H1 (cell line): ENCODE measurements around the gene PDZRN3. TPM values are rescaled to one million over a fixed set of nuclear protein-coding genes. Genes with fewer than 3 reads are reported as not detected.

ENCODE experiments used
- CTCF ChIA-PET: fragments of 300-600 bp; sonication (Branson Sonifier 250); formaldehyde crosslinking; loops from one replicate; lab custom pipeline; 2021; ENCODE audit not compliant: partially characterized antibody; lab: Charles Lee
- POLR2A ChIA-PET: fragments of 300-600 bp; sonication (Branson Sonifier 250); formaldehyde crosslinking; loops from one replicate; lab custom pipeline; 2021; ENCODE audit warnings: inconsistent platforms; ENCODE audit not compliant: partially characterized antibody; lab: Charles Lee
- DNase-seq, 2 experiments: peaks; one replicate each; pipeline versions ENCODE4 v3.0.0 to v3.0.0-alpha.2; 2010 to 2022; ENCODE audit warnings: low spot score in 2 of 2, low read depth in 1 of 2, mixed read lengths in 1 of 2
- FAIRE-seq: peaks from 2 replicates; lab custom pipeline; 2011; peaks lifted over from hg19 to GRCh38; lab: Jason Lieb, UNC
- H2AFZ ChIP-seq: 2 replicates; pipeline ENCODE4 v1.8.1; 2012; ENCODE audit warnings: low read length, inconsistent platforms
- H2AK5ac ChIP-seq: 2 replicates; pipeline ENCODE4 v1.6.1; 2013; ENCODE audit warnings: low read depth, low read length
- H2BK120ac ChIP-seq: replicated peaks from 2 replicates; pipeline ENCODE3; 2013; ENCODE audit warnings: low read depth, low read length, inconsistent platforms
- H2BK12ac ChIP-seq: 2 replicates; pipeline ENCODE4 v1.6.1; 2013; ENCODE audit warnings: low read depth, low read length
- H2BK15ac ChIP-seq: 2 replicates; pipeline ENCODE4 v1.6.1; 2013; ENCODE audit warnings: low read length
- H2BK20ac ChIP-seq: 2 replicates; pipeline ENCODE4 v1.6.1; 2013; ENCODE audit warnings: low read length
- H2BK5ac ChIP-seq: 2 replicates; pipeline ENCODE4 v1.6.1; 2013; ENCODE audit warnings: low read depth, low read length
- H3K14ac ChIP-seq: 2 replicates; pipeline ENCODE4 v1.6.1; 2013; ENCODE audit warnings: inconsistent platforms; ENCODE audit not compliant: insufficient read length
- H3K18ac ChIP-seq: 2 replicates; pipeline ENCODE4 v1.6.1; 2013; ENCODE audit warnings: low read length; ENCODE audit errors: extremely low read depth
- H3K23ac ChIP-seq: 2 replicates; pipeline ENCODE4 v1.6.1; 2013; ENCODE audit warnings: inconsistent platforms; ENCODE audit not compliant: insufficient read length
- H3K23me2 ChIP-seq: 2 replicates; pipeline ENCODE4 v1.6.1; 2013; ENCODE audit warnings: low read depth, low read length
- H3K27ac ChIP-seq: 2 replicates; pipeline ENCODE4 v1.6.1; 2011; ENCODE audit warnings: low read depth, low read length, inconsistent platforms
- H3K27me3 ChIP-seq, 4 experiments: replicated peaks in 1 of 4; 1 replicate in 1 of 4; 2 replicates in 3 of 4; pipeline versions ENCODE4 v1.6.1 to v1.8.1; 2011 to 2013; ENCODE audit warnings: low read length in 3 of 4, mild to moderate bottlenecking in 3 of 4, inconsistent platforms in 2 of 4, mixed read lengths in 2 of 4, moderate library complexity in 1 of 4; ENCODE audit not compliant: control insufficient read depth in 3 of 4, insufficient read depth in 3 of 4; ENCODE audit errors: extremely low read depth in 1 of 4
- H3K36me3 ChIP-seq, 4 experiments: 2 replicates each; pipeline versions ENCODE4 v1.6.1 to v1.8.1; 2011 to 2013; ENCODE audit warnings: mild to moderate bottlenecking in 4 of 4, low read length in 3 of 4, moderate library complexity in 2 of 4, control low read depth in 1 of 4, inconsistent platforms in 1 of 4; ENCODE audit not compliant: insufficient read depth in 4 of 4, control insufficient read depth in 2 of 4
- H3K4ac ChIP-seq: replicated peaks from 2 replicates; pipeline ENCODE3; 2013; ENCODE audit warnings: low read length, low read depth, mixed read lengths, inconsistent platforms; ENCODE audit not compliant: insufficient read length
- H3K4me1 ChIP-seq, 4 experiments: replicated peaks in 1 of 4; 1 replicate in 1 of 4; 2 replicates in 3 of 4; pipeline versions ENCODE4 v1.6.1 to v1.8.1; 2011 to 2013; ENCODE audit warnings: low read length in 3 of 4, inconsistent platforms in 2 of 4, mixed read lengths in 1 of 4; ENCODE audit not compliant: insufficient read depth in 4 of 4, control insufficient read depth in 3 of 4
- H3K4me2 ChIP-seq, 2 experiments: 2 replicates each; pipeline versions ENCODE4 v1.6.1 to v1.8.1; 2011 to 2013; ENCODE audit warnings: low read depth in 2 of 2, low read length in 2 of 2, control low read depth in 1 of 2, inconsistent platforms in 1 of 2, mild to moderate bottlenecking in 1 of 2; ENCODE audit not compliant: insufficient read depth in 1 of 2
- H3K4me3 ChIP-seq, 4 experiments: fragments of 200-600, 300-600 bp in 1 of 4; sonication (generic), shearing (Covaris generic), sonication (Bioruptor Twin) in 1 of 4; 2 replicates each; pipeline versions ENCODE4 v1.5.1 to v1.8.1; 2011 to 2016; ENCODE audit warnings: low read length in 4 of 4, low read depth in 3 of 4, control low read depth in 2 of 4, inconsistent platforms in 2 of 4, mild to moderate bottlenecking in 2 of 4, mixed read lengths in 1 of 4, moderate library complexity in 1 of 4; ENCODE audit not compliant: insufficient read depth in 2 of 4; ENCODE audit errors: extremely low read depth in 1 of 4
- H3K56ac ChIP-seq: replicated peaks from 2 replicates; pipeline ENCODE3; 2013; ENCODE audit warnings: low read depth, mild to moderate bottlenecking, mixed read lengths, low read length, inconsistent platforms; ENCODE audit not compliant: insufficient read length
- H3K79me1 ChIP-seq: 2 replicates; pipeline ENCODE4 v1.6.1; 2013; ENCODE audit warnings: low read depth, low read length, control low read depth
- H3K79me2 ChIP-seq, 2 experiments: 2 replicates each; pipeline versions ENCODE4 v1.6.1 to v1.8.1; 2012 to 2013; ENCODE audit warnings: low read length in 2 of 2, mild to moderate bottlenecking in 2 of 2, inconsistent platforms in 1 of 2; ENCODE audit not compliant: insufficient read depth in 2 of 2, control insufficient read depth in 1 of 2
- H3K9ac ChIP-seq, 4 experiments: replicated peaks in 1 of 4; 1 replicate in 1 of 4; 2 replicates in 3 of 4; pipeline versions ENCODE4 v1.6.1 to v1.8.1; 2011 to 2013; ENCODE audit warnings: low read depth in 3 of 4, low read length in 3 of 4, control low read depth in 2 of 4, mild to moderate bottlenecking in 2 of 4, moderate library complexity in 2 of 4, inconsistent platforms in 1 of 4; ENCODE audit errors: extremely low read depth in 1 of 4
- H3K9me3 ChIP-seq, 2 experiments: 2 replicates each; pipeline versions ENCODE4 v1.6.1 to v1.8.1; 2012 to 2013; ENCODE audit warnings: mild to moderate bottlenecking in 2 of 2, moderate library complexity in 2 of 2, control low read depth in 1 of 2, inconsistent platforms in 1 of 2, low read depth in 1 of 2, low read length in 1 of 2, mixed read lengths in 1 of 2; ENCODE audit not compliant: insufficient read depth in 2 of 2
- H4K20me1 ChIP-seq, 2 experiments: replicated peaks in 1 of 2; 2 replicates each; pipeline versions ENCODE3 to v1.8.1; 2011 to 2013; ENCODE audit warnings: inconsistent platforms in 2 of 2, low read length in 2 of 2, mild to moderate bottlenecking in 1 of 2; ENCODE audit not compliant: insufficient read depth in 2 of 2, control insufficient read depth in 1 of 2
- H4K5ac ChIP-seq: 2 replicates; pipeline ENCODE4 v1.6.1; 2013; ENCODE audit warnings: low read length, low read depth, mixed read lengths, inconsistent platforms; ENCODE audit not compliant: insufficient read length
- H4K8ac ChIP-seq: 2 replicates; pipeline ENCODE4 v1.8.0; 2013; ENCODE audit warnings: mild to moderate bottlenecking, moderate library complexity, low read length, inconsistent platforms; ENCODE audit not compliant: insufficient read depth; ENCODE audit errors: extremely low read depth
- H4K91ac ChIP-seq: replicated peaks from 2 replicates; pipeline ENCODE3; 2013; ENCODE audit warnings: low read length, mixed read lengths, inconsistent platforms; ENCODE audit not compliant: insufficient read length
- CEBPB ChIP-seq: IDR thresholded peaks from 2 replicates; pipeline ENCODE4 v1.6.1; 2012; ENCODE audit warnings: low read depth, low read length
- HDAC2 ChIP-seq, 2 experiments: fragments of 300-600 bp in 1 of 2; sonication (generic) in 1 of 2; IDR thresholded peaks; 2 replicates each; pipeline ENCODE4 v1.6.1; 2011 to 2012; ENCODE audit warnings: low read depth in 2 of 2, low read length in 2 of 2, mild to moderate bottlenecking in 2 of 2, moderate library complexity in 2 of 2, borderline replicate concordance in 1 of 2, inconsistent platforms in 1 of 2
- KDM5A ChIP-seq: fragments of 200-600 bp; IDR thresholded peaks from 2 replicates; pipeline ENCODE4 v1.7.1; 2012; ENCODE audit warnings: mild to moderate bottlenecking, low read length, inconsistent platforms, mixed read lengths
- RAD21 ChIP-seq, 2 experiments: IDR thresholded peaks in 1 of 2; conservative IDR thresholded peaks in 1 of 2; 2 replicates each; pipeline ENCODE4 v1.6.1; 2011; ENCODE audit warnings: low read depth in 2 of 2, low read length in 2 of 2, improper control_type of control experiment in 1 of 2, inconsistent platforms in 1 of 2, mild to moderate bottlenecking in 1 of 2, moderate library complexity in 1 of 2
- RNF2 ChIP-seq: fragments of 200-900, 300-1000 bp; sonication (generic); IDR thresholded peaks from 2 replicates; pipeline ENCODE4 v1.7.1; 2016; ENCODE audit warnings: borderline replicate concordance, low read depth, mild to moderate bottlenecking, antibody characterized with exemption, low read length; ENCODE audit not compliant: poor library complexity, severe bottlenecking; ENCODE audit errors: missing control alignments
- SP1 ChIP-seq: IDR thresholded peaks from 2 replicates; pipeline ENCODE4 v1.6.1; 2011; ENCODE audit warnings: low read depth, low read length
- SRF ChIP-seq: IDR thresholded peaks from 2 replicates; pipeline ENCODE4 v1.6.1; 2011; ENCODE audit warnings: mild to moderate bottlenecking, low read depth, low read length, moderate library complexity
- TAF7 ChIP-seq: optimal IDR thresholded peaks from 2 replicates; pipeline ENCODE3; 2011; ENCODE audit warnings: low read depth, mild to moderate bottlenecking, inconsistent platforms, low read length, moderate library complexity, borderline replicate concordance
- WGBS, 2 experiments: shearing (Covaris generic) in 1 of 2; methylation state at CpG; one replicate each; pipeline versions ENCODE4 v1.1.6 to v1.1.7; 2013 to 2015; ENCODE audit warnings: low lambda C conversion rate in 2 of 2, mixed read lengths in 2 of 2, inconsistent platforms in 1 of 2, low coverage in 1 of 2, missing lambda C conversion rate in 1 of 2; ENCODE audit not compliant: insufficient replicate concordance in 2 of 2, insufficient coverage in 1 of 2, insufficient read length in 1 of 2; ENCODE audit errors: extremely low coverage in 1 of 2, missing lambda C conversion rate in 1 of 2; 5-methylcytosine and 5-hydroxymethylcytosine counted together
- polyA plus RNA-seq, 7 experiments: library from polyadenylated mRNA; depleted of rRNA in 3 of 7; stranded (reverse) in 5 of 7; unstranded in 2 of 7; fragments of >200 nt in 5 of 7; fragments of 200-250 nt in 2 of 7; gene quantifications; 1 replicate in 5 of 7; 2 replicates in 1 of 7; 4 replicates in 1 of 7; pipeline versions ENCODE4 v1.2.1 to v1.2.3, GENCODE V29; 2011 to 2013; ENCODE audit warnings: missing spikeins in 2 of 7, mixed read lengths in 2 of 7
- total RNA-seq: library from RNA; stranded (reverse); fragmentation: NEBNext Ultra II Directional; extraction: Animal tissue kit (Norgen Biotek cat#: 25700); gene quantifications from 2 replicates; pipeline ENCODE4 v1.2.1, GENCODE V29; 2021
- TF ChIP-seq, protein P1 (sequence below): IDR thresholded peaks from 2 replicates; pipeline ENCODE4 v1.6.1; 2011; ENCODE audit warnings: low read depth, mild to moderate bottlenecking, low read length; ENCODE audit not compliant: insufficient read depth

The PDZRN3 gene
- total and polyA plus RNA-seq, 2 of the 8 experiments (the other 6 are each of a cell fraction or from before 2014, with no cell fraction given) = 4.2 to 20.5 TPM

DNA sequence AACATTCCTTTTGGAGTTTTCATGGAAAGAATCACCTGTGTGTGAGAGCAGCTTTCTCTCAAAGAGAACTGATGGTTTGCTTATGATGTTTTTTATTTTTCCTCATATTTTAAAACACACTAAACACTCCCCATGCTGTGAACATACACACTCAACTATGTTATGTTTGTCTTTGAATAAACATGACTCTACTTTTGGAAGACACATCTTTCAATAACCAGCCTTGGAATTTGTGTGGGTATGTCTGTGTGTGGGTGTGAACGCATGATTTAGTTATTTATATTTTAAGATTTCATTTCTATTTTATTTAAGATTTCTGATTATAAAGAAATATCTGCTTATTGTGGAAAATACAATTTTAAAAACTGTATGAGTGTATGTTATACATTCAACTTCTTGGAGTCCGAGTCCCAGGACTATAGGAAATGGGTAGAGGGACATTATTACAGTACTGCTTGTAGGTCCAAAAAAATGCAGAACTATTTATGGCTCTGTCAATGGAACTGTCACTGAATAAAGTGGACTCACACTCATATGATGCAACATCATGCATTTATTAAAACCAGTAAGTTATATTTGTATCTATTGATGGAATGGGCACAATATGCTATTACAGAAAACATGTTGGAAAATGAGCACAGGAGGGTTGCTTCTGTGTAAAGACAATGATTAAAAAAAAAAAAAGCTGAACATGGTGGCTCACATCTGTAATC, 43.5 kb downstream of the PDZRN3 start:
- H3K18ac ChIP-seq = no peak overlapping the region
- no peak overlapping the region for H2BK12ac ChIP-seq
- H3K4me2 ChIP-seq = no peak overlapping the region
- ChIA-PET POLR2A (no interaction called here), CTCF (interaction anchor here (1.0 kb wide), 1 partner anchor 73 kb away, joined by 4 read pairs; no protein-coding TSS in a partner anchor)
- no peaks in the 10 kb centered on the region for H3K4me1 ChIP-seq
- no peak overlapping the region for H3K27ac ChIP-seq
- no peaks in the 10 kb centered on the region for H3K23me2 ChIP-seq
- no peak overlapping the region for H2AFZ ChIP-seq
- H3K56ac ChIP-seq = no peak overlapping the region
- H3K27me3 ChIP-seq = no peaks in the 10 kb centered on the region
- no peak overlapping the region for H3K9ac ChIP-seq
- FAIRE-seq = no peak
- no peak overlapping the region for H3K23ac ChIP-seq
- no peaks in the 10 kb centered on the region for H3K79me1 ChIP-seq
- no peak overlapping the region for H2AK5ac ChIP-seq
- H4K91ac ChIP-seq = no peak overlapping the region
- no peak overlapping the region for H3K4ac ChIP-seq
- no peak overlapping the region for H2BK5ac ChIP-seq
- H3K36me3 ChIP-seq = no peaks in the 10 kb centered on the region
- no peak overlapping the region for H4K8ac ChIP-seq
- H4K20me1 ChIP-seq = peaks cover 0 to 6% of the 10 kb centered on the region in 2 experiments
- TF ChIP-seq, protein P1, sequence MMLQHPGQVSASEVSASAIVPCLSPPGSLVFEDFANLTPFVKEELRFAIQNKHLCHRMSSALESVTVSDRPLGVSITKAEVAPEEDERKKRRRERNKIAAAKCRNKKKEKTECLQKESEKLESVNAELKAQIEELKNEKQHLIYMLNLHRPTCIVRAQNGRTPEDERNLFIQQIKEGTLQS = no peak
- TF ChIP-seq TAF7 (no peak), HDAC2 (IDR thresholded peaks at IDR 0.05; ENCODE audit: borderline replicate concordance in 1 of 2, low read depth in 2 of 2, low read length in 2 of 2) (no peak), SP1 (no peak), KDM5A (no peak), RAD21 (IDR thresholded peaks at IDR 0.05 in 1 of 2, conservative IDR thresholded peaks at IDR 0.05 in 1 of 2; ENCODE audit: low read depth in 2 of 2, low read length in 2 of 2) (no peak), SRF (no peak), RNF2 (no peak), CEBPB (no peak)
- no peaks in the 10 kb centered on the region for H3K79me2 ChIP-seq
- WGBS, 2 experiments = 84% methylated on average over 2 of the region's 2 CpGs; no CpG with 5 or more reads in 1 of the 2 experiments
- no peaks in the 10 kb centered on the region for H3K9me3 ChIP-seq
- no peak overlapping the region for H2BK15ac ChIP-seq
- no peak overlapping the region for H3K4me3 ChIP-seq
- no peak for DNase-seq
- no peak overlapping the region for H4K5ac ChIP-seq
- no peak overlapping the region for H3K14ac ChIP-seq
- H2BK120ac ChIP-seq = no peak overlapping the region
- H2BK20ac ChIP-seq = no peak overlapping the region
